NCI-H69 (cell line): Measurements from ENCODE around the gene RAB3GAP2.
"Not testable (repeated sequence)": the region's sequence is repeated elsewhere in the genome, so short reads cannot be mapped to it uniquely, and the experiment has no call there.

Source experiments
- DNase-seq: peaks from one replicate; lab custom pipeline; 2025; lab: John Stamatoyannopoulos, UW

Gene RAB3GAP2

DNA sequence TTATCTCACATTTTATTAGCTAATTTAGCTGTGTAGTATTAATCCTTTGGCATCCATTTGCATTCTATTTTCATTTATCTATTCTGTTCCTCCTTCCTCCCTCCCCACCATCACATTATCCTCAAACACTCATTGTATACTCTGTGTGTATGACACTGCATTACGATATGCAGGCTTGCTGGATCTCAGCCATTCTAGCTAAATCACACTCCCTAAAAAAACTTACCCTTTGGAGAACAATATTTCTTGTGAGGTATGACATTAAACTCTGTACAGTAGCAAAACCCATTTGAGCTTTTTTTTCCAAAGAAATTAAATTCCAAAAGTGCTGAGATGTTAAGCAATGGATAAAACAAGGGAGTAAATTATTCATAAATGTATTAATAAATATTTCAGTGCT is 11.4 kb upstream of the RAB3GAP2 start:
- DNase-seq = no peak

DNA sequence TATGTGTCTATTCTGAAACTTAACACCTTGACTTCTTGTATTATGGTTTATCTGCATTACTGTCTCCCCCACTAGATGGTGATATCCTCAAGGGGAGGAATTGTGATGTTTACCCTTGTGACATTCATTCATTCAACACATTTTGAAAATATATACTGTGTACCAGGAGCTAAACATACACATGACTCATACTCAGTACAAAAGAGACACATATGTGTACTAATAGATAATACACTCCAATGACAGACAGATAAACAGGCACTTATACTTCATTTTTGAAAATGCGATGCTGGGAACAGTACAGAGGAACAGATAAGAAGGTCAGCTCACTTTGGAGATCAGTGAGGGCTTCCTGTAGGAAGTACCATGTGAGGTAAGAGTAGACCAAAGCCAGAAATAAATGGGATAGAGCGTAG is 8.9 kb upstream of the RAB3GAP2 start:
- DNase-seq = peak; percentile 44

DNA sequence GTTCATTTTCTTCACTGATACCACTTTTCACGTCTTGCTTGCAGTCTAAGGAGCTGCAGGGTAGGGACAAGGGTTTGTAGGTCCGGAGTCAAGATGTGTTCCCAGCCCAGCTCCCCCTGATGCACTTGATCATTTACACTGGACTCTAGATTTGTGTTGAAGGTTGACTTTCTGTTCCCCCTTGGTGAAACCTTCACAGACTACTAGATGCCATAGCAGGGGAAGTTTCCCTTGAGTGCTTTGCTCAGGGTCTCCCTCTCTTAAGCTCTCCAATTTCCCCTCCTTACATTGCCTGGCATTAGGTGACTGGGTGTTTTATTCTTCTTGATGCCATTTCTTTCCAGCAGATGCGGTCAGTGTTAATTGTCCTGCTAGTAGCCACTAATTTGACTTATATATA is 8.0 kb upstream of the RAB3GAP2 start:
- DNase-seq = no peak

DNA sequence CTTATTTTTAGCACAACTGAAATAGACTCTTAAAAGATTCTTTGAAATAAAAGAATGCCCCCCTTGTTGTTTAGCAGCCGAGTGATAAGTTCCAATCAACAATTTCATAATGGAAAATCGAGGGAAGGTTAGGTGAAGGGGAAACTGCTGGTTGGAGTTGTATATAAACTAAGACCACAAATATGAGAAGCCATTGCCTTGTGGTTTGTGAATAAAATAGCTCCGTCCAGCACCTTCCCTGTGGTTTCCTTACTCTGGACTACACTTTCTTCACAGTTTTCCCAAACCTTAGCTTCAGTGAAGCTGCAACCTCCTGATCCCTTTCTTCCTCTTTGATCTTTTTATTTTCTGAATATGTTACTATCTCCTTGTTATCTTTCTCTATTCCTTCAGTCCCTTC is 6.7 kb upstream of the RAB3GAP2 start:
- no peak for DNase-seq

DNA sequence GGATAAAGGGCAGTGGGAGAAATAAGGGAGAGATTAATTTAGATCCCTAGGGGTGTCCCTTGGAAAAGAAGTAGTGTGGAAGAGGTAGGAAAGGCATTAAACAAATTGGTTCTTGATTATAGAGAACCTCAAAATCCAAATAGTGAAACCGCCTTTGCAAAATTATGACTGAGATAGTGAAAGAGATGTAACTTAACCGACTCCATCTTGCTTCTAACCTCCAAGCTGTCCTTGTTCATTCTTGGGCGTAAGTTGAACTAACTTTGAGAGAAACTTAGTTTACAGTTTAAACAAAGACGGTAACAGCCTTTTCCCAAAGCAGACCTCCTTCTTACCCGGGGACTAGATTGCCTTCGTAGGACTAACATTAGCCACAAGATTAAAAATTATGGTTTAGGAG is 3.2 kb upstream of the RAB3GAP2 start:
- DNase-seq = no peak

DNA sequence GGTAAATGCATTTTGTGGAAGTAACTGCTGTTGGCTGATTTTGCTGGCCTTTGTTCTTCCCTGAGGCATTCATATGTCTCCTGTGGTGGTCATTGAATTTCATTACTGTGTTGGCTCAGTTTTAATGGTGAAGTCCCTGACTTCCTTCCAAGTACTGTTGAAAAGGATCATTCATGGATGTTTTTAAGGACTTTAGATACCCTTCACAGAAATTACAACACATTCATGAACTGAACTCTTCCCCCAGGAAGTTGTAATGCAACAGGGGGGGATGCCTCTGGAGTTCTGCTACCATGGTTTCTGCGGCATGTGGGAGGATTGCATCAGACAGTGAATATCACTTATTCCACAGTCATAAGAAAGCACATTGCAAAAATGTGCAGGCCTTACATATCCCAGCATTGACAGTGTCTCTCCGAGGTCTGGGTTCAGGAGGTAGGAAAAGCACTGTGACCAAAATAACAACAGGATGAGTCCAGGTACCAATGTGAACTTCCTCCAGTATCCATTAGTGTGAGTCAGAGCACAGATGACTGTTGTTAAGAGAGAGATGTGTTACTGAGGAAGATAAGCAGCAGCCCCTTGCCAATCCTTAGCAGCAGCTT is 2.1 kb upstream of the RAB3GAP2 start:
- DNase-seq = peak; percentile 39

DNA sequence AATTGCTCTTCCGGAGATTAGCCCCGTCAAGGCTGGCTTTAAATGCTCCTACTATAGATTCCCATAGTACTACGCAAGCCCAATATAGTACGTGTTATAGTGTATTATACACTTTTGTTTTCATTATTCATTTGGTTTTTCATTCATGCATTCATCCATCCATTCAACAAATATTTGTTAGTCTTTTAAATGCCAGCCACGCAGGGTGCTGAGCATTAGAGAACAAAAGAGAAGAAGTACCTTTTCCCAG is 513 bp upstream of the RAB3GAP2 start:
- no peak for DNase-seq

DNA sequence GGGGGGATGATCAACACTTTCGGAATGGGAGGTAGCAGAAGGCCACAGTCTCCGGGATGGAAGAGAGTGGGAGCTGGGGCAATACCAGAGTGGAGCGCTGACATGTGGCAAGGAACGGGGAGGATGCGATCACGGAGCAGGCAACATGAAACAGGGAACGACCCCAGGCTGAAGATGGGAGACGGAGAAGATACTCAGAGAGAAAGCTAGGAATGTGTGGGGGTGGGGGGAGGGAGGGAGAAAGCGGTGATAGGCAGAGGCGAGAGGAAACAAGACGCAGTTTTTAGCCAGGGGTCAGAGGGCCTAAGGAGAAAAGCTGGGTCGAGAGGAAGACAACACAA is 577 bp downstream of the RAB3GAP2 start:
- DNase-seq = peak; percentile 67

DNA sequence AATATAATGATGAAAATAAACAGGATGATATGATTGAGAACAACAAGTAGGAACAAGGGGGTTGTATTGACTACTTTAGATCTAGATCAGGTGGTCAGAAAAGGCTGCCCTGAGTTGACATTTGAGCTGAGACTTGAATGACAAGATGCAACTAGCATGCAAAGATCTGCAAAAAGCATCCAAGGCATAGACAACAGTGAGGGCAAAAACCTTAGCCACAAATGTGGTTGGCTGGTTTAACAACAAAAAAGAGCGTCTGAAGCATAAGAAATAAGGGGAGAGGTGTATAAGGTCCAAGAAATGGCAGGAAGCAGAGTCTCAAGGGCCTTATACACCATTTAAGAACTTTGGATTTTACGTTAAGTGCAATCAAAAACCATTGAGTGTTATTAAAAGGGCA is 3.2 kb downstream of the RAB3GAP2 start:
- no peak for DNase-seq

DNA sequence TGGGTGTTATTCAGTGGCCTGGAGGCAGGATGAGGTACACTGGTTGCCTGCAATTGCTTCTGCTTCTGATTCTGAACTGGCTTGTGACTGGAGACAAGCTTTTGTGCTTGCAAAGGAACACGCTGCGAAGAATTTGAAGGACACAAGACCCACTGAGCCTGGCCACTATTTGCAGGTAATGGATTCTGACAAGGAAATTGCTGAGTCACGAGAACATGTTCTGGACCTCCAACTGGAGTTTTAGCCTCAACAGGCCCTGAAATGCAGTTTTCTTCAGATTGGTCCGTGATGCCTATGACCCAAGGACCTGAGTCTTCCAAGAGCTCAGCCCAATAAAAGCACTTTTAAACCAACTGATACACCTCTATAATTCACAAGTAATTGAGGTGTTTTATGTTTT is 4.6 kb downstream of the RAB3GAP2 start:
- DNase-seq = no peak

DNA sequence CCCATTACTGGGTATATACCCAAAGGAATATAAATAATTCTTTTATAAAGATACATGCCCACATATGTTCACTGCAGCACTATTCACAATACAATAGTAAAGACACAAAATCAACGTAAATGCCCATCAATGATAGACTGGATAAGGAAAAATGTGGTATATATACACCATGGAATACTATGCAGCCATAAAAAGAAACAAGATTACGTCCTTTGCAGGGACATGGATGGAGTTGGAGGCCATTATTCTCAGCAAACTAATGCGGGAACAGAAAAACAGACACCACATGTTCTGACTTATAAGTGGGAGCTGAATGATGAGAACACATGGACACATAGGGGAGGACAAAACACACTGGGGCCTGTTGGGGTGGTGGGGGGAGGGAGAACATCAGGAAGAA is 12.0 kb downstream of the RAB3GAP2 start:
- not testable (repeated sequence) for DNase-seq

DNA sequence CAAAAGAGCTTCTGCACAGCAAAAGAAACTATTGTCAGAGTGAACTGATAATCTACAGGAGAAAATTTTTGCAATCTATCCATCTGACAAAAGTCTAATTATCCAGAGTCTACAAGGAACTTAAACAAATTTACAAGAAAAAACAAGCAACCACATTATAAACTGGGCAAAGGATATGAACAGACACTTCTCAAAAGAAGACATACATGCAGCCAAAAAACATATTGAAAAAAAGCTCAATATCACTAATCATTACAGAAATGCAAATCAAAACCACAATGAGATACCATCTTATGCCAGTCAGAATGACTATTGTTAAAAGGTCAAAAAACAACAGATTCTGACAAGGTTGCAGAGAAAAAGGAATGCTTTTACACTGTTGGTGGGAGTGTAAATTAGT is 12.5 kb downstream of the RAB3GAP2 start:
- not testable (repeated sequence) for DNase-seq

DNA sequence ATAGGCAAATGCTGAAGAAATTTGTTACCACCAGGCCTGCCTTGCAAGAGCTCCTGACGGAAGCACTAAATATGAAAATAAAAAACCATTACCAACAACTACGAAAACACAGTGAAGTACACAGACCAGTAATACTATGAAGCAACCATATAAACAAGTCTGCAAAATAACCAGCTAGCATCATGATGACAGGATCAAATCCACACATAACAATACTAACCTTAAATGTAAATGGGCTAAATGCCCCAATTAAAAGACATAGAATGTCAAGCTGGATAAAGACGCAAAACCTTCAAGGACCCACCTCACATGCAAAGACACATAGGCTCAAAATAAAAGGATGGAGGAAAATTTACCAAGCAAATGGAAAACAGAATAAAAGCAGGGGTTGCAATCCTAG is 16.1 kb downstream of the RAB3GAP2 start:
- DNase-seq = not testable (repeated sequence)

DNA sequence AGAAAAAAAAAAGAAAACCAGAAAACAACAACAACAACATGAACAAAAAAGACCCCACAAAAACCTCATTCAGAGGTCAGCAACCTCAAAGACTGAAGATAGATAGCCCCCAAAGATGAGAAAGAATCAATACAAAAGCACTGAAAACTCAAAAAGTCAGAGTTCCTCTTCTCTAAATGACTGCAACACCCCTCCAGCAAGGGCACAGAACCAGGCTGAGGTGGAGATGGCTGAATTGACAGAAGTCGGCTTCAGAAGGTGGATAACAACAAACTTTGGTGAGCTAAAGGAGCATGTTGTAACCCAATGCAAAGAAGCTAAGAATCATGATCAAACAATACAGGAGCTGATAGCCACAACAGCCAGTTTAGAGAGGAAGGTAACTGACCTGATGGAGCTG is 17.0 kb downstream of the RAB3GAP2 start:
- DNase-seq = no peak

DNA sequence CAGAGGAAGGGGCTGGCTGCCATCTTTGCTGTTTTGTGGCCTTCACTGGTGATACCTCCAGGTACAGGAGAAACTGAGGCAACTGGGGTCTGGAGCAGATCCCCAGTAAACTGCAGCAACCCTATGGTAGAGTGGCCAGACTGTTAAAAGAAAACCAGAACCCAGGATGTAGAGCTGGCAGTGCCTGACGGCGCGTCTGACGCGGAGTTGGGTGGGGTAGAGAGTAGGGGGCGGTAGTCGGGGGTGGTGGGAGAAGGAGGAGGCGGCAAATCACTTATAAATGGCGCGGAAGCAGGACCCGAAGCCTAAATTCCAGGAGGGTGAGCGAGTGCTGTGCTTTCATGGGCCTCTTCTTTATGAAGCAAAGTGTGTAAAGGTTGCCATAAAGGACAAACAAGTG is 19.0 kb downstream of the RAB3GAP2 start:
- DNase-seq = not testable (repeated sequence)

DNA sequence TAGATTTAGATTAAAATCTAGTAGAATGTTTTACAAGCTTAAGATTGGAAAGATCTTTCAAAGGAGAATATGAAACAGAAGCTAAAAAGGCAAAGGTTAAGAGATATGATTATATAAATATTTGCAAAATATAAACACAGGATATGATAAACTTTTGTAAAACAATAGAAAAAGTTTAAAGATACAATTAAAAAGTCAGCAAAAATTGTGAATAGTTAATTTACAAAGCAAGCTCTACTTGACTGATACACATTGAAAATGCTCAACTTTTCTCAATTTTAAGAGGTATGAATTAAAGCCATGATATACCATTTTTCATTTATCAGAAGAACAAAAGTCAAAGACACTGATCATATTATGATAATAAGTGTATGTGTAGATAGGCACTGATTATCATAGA is 21.0 kb downstream of the RAB3GAP2 start:
- DNase-seq = no peak

DNA sequence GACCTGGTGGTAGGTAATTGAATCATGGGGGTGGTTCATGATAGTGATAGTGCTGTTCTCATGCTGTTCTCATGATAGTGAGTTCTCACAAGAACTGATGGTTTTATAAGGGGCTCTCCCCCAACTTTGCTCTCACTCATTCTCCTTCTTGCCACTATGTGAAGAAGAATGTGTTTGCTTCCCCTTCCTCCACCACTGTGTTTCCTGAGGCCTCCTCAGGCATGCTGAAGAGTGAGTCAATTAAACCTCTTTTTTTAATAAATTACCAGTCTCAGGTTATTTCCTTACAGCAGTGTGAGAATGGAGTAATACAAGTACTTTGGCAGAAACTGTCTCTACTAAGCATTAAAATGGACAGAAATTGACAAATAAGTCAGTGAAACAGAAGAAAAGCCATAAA is 21.6 kb downstream of the RAB3GAP2 start:
- DNase-seq = no peak

DNA sequence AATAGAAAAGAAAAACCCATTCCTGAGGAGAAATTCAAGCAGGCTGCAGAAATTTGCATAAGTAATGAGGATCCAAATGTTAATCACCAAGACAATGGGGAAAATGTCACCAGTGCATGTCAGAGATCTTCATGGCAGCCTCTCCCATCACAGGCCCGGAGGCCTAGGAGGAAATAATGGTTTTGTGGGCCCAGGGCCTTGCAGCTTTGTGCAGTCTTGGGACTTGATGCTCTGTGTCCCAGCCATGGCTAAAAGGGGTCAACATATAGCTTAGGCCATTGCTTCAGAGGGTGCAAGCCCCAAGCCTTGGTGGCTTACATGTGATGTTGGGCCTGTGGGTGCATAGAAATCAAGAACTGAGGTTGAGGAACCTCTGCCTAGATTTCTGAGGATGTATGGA is 22.7 kb downstream of the RAB3GAP2 start:
- DNase-seq = no peak

DNA sequence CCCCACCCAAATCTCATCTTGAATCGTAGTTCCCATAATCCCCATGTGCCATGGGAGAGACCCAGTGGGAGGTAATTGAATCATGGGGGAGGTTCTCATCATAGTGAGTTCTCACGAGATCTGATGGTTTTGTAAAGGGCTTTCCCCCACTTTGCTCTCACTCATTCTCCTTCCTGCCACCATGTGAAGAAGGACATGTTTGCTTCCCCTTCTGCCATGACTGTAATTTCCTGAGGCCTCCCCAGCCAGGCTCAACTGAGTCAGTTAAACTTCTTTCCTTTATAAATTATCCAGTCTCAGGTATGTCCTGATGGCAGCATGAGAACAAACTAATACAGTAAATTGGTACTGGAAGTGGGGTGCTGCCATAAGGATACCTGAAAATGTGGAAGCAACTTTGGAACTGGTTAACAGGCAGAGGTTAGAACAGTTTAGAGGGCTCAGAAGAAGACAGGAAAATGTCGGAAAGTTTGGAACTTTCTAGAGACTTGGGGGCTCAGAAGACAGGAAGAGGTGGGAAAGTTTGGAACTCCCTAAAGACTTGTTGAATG is 23.5 kb downstream of the RAB3GAP2 start:
- not testable (repeated sequence) for DNase-seq

DNA sequence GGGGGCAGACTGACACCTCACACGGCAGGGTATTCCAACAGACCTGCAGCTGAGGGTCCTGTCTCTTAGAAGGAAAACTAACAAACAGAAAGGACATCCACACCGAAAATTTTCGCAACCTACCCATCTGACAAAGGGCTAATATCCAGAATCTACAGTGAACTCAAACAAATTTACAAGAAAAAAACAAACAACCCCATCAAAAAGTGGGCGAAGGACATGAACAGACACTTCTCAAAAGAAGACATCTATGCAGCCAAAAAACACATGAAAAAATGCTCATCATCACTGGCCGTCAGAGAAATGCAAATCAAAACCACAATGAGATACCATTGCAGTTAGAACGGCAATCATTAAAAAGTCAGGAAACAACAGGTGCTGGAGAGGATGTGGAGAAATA is 26.4 kb downstream of the RAB3GAP2 start:
- DNase-seq = not testable (repeated sequence)

DNA sequence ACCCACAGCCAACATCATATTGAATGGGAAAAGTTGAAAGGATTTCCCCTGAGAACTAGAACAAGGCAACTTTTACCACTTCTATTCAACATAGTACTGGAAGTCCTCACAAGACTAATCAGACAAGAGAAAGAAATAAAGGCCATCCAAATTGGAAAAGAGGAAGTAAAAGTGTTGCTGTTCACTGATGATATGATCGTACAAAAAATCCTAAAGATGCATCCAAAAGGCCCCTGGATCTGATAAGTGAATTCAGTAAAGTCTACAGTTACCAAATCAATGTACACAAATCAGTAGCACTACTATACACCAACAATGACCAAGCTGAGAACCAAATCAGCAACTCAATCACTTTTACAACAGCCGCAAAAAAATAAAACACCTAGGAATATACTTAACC is 28.3 kb downstream of the RAB3GAP2 start:
- DNase-seq = no peak

DNA sequence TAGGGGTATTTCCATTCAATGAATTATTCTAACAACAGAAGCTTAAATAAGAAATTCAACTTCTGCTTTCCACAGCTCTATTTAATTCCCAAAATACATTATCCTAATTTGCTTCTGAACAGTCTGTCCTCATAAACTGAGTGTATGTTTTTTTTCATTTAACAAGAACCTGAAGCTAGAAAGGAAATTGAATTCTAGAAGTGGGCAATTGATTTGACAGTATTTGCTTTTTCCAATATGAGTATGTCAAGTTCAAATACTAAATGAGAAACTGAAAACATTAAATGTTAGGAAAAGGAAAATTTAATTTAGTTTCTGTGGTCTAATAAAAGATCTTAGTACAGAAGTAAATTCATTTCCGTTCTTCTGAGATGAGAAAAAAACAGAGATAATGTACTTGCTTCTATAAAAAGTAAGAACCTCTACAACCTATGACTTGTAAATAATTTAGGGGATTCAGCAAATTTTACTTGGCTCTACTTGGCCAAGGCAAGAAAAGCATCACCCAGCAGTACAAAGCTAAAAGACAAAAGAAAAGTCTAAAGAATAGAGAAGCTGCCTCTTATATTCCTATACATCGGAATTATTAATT is 31.1 kb downstream of the RAB3GAP2 start:
- no peak for DNase-seq

DNA sequence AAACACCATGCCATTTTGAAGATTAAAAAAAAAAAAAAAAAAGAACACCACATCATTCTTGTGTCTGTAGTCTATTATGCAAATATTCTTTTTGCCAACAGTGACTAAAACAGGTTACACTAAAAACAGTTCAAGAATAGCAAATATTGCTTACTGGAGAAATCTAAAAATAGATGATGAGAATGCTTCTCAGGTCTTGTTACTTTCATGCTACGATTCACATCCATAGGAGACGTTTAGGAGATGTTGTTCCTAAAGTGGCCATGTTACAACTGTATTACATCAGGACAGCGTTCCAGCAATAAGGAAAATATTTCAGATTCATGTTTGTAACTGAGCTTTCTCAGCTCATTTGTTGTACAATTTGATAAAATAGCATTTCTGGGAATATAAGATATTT is 32.3 kb downstream of the RAB3GAP2 start:
- no peak for DNase-seq

DNA sequence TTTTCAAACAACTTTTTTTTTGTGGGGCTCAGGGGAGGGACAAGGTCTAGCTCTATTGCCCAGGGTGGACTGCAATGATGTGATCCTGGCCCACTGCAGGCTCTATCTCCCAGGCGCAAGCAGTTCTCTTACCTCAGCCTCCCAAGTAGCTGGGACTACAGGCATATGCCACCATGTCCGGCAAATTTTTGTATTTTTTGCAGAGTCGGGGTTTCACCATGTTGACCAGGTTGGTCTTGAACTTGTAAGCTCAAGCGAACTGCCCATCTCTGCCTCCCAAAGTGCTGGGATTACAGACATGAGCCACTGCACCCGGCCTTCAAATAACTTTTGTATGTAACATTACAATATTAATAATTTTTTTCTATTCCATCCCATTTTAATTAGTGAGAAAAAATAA is 33.0 kb downstream of the RAB3GAP2 start:
- DNase-seq = no peak
